Lower lobe of right lung (tissue), 2 donors: ENCODE data around the gene CNOT4. TPM values are rescaled to one million over a fixed set of nuclear protein-coding genes. Genes with fewer than 3 reads are reported as not detected.

Experiments used
- ATAC-seq, 2 donors: fragments of 200-7000 bp; cut with Tn5 transposase; one replicate each; pipeline ENCODE4 v1.9.1; 2020 to 2022; ENCODE audit warnings: mild to moderate bottlenecking in 2 of 2, moderate library complexity in 2 of 2
- DNase-seq: peaks from one replicate; pipeline ENCODE4 v3.0.0-alpha.2; 2020
- H3K27ac ChIP-seq: fragments of 200-600 bp; one replicate; pipeline ENCODE4 v1.8.0; 2022
- H3K27me3 ChIP-seq: fragments of 200-600 bp; one replicate; pipeline ENCODE4 v1.8.0; 2022; ENCODE audit warnings: low read depth
- H3K36me3 ChIP-seq: fragments of 200-600 bp; one replicate; pipeline ENCODE4 v1.8.0; 2022; ENCODE audit warnings: mild to moderate bottlenecking
- H3K4me1 ChIP-seq: fragments of 200-600 bp; one replicate; pipeline ENCODE4 v1.8.0; 2022
- H3K4me3 ChIP-seq: fragments of 200-600 bp; one replicate; pipeline ENCODE4 v1.8.0; 2022; ENCODE audit warnings: mild to moderate bottlenecking
- H3K9me3 ChIP-seq: fragments of 200-600 bp; one replicate; pipeline ENCODE4 v1.8.0; 2022
- intact Hi-C: fragments of 100-400 bp; cut with DNase I; formaldehyde crosslinking; loops from one replicate; pipeline ENCODE4 v1.11.0; 2022
- total RNA-seq: library from RNA; stranded (reverse); fragmentation: NEBNext Ultra II Directional; extraction: Animal tissue kit (Norgen Biotek cat#: 25700); gene quantifications from one replicate; pipeline ENCODE4 v1.2.1, GENCODE V29; 2021
- TF ChIP-seq, protein P1 (sequence below): fragments of 200-600 bp; IDR thresholded peaks from one replicate; pipeline ENCODE4 v1.8.0; 2022; ENCODE audit warnings: antibody characterized with exemption, mild to moderate bottlenecking
- donor health status: DM: no; HTN: yes; CAD: no; lungs with severe emphysema.

The CNOT4 gene
- total RNA-seq, 1 donor from 2014 or later: 28.0 TPM

DNA sequence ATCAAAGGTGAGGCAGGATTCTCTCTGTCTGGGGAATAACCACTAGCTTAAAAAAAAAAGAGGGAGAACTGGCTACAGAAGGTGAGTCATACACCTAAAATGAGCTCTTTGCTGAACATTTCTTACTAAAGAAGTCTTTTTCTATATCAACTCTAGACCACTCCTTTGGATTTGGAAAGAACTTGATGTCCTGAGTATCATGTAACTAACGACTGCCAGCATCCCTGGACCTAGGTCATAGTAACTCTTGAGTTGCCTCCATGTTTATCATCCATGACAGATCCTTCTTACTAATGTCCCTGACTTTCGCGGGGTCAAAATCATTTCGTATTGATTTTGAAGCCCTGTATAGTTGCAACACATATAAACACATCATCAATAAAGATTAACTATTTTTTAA lies 89.1 kb downstream of the CNOT4 start:
- TF ChIP-seq, protein P1, sequence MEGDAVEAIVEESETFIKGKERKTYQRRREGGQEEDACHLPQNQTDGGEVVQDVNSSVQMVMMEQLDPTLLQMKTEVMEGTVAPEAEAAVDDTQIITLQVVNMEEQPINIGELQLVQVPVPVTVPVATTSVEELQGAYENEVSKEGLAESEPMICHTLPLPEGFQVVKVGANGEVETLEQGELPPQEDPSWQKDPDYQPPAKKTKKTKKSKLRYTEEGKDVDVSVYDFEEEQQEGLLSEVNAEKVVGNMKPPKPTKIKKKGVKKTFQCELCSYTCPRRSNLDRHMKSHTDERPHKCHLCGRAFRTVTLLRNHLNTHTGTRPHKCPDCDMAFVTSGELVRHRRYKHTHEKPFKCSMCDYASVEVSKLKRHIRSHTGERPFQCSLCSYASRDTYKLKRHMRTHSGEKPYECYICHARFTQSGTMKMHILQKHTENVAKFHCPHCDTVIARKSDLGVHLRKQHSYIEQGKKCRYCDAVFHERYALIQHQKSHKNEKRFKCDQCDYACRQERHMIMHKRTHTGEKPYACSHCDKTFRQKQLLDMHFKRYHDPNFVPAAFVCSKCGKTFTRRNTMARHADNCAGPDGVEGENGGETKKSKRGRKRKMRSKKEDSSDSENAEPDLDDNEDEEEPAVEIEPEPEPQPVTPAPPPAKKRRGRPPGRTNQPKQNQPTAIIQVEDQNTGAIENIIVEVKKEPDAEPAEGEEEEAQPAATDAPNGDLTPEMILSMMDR: no peak
- intact Hi-C loops: no loop called here
- Histone ChIP-seq H3K9me3 (no peaks in the 10 kb centered on the region), H3K27ac (no peak overlapping the region), H3K36me3 (peaks cover 25% of the 10 kb centered on the region), H3K27me3 (no peaks in the 10 kb centered on the region), H3K4me3 (no peak overlapping the region), H3K4me1 (no peaks in the 10 kb centered on the region)
- no peak for ATAC-seq
- no peak for DNase-seq

DNA sequence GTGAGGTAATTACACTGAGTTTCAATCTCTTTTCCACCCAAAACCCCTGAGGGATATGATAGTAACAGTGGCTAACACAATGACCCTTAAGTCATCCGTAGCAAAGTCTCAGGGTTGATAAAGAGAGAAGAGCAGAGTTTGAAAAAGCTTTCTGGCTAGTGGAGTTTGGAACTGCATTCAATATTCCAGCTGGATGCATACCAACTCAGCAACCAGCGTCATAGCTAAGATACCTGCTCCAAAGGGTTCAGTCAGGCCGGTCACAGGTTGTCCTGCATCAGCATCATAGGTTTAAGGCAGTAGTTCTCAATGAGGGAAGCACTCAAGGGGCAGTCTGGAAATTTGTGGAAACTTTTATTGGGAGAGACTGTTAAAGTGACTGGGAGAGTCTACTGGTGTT lies 93.5 kb downstream of the CNOT4 start:
- TF ChIP-seq, protein P1: no peak
- Histone ChIP-seq H3K9me3 (no peaks in the 10 kb centered on the region), H3K27me3 (no peaks in the 10 kb centered on the region), H3K27ac (no peak overlapping the region), H3K36me3 (peaks cover 24% of the 10 kb centered on the region), H3K4me1 (no peaks in the 10 kb centered on the region), H3K4me3 (no peak overlapping the region)
- no peak for DNase-seq
- no peak for ATAC-seq
- intact Hi-C loops: no loop called here

DNA sequence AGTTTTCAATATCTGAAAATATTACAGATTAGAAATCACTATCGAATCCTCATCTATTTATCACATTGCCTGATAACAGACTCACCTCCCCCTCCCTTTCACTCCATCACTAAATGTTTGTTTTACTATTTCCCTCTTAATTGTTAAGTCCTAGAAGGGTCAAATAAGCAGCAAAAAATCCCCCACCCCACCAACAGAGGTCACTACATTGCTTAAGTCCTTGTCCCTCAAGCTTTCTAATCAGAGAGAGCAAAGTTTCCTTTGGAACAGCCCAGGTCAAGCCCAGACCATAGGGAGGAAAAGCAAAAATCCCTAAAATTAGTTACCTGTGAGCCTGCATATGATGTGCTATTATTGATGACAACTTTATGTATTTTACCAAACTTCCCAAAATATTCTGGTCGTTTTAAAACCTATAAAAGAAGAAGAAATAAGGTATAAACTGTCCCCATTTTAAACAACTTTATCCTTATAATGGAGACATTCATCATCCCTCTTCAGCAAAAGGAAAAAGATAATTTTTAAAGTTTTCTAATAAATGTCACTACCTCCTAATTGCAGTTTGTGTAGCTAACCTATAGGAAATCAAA lies 95.0 kb downstream of the CNOT4 start:
- peaks cover 21% of the 10 kb centered on the region for H3K36me3 ChIP-seq
- H3K4me1 ChIP-seq: no peaks in the 10 kb centered on the region
- ATAC-seq (peak; percentile 43 to 73), DNase-seq (no peak)
- H3K27ac ChIP-seq: no peak overlapping the region
- TF ChIP-seq, protein P1: peak; percentile 49
- intact Hi-C loops: no loop called here
- H3K27me3 ChIP-seq: no peaks in the 10 kb centered on the region
- no peak overlapping the region for H3K4me3 ChIP-seq
- H3K9me3 ChIP-seq: no peaks in the 10 kb centered on the region

DNA sequence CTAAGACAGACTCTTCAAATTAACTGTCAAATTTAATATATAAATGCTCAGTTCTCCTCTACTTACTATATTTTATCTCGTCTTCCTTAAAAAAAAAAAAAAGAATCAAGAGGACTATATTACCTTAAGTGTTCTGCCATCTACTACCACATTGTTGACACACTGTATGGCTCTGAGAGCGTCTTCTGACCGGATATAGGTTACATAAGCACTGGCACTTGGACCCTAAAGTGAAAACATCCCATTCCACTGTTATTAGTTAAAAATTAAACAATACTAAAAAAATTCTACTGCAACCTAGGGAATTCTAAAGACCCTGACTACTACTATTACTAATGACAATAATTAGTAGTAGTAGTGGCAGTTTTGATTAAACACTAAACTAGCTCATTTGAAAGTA lies 95.7 kb downstream of the CNOT4 start:
- Histone ChIP-seq H3K9me3 (no peaks in the 10 kb centered on the region), H3K4me3 (no peak overlapping the region), H3K27me3 (no peaks in the 10 kb centered on the region), H3K36me3 (peaks cover 21% of the 10 kb centered on the region), H3K27ac (no peak overlapping the region), H3K4me1 (no peaks in the 10 kb centered on the region)
- DNase-seq (no peak), ATAC-seq (no peak)
- TF ChIP-seq, protein P1: no peak
- intact Hi-C loops: no loop called here

DNA sequence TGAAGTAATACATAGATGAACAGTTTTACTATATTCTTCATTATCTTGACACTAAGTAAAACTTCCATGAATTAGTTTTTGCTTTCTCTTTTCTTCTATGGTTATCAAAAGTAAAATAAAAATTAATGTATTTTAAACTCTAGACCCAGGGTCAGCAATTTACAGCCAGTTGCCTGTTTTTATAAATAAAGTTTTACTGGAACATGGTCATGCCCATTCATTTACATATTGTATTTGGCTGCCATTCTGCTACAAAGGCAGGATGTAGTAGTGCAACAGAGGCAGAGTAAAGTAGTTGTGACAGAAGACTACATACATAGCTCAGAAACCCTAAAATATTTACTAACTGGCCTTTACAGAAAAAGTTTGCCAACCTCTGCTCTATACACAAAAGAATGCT lies 98.8 kb downstream of the CNOT4 start:
- Histone ChIP-seq H3K27ac (no peak overlapping the region), H3K4me1 (no peaks in the 10 kb centered on the region), H3K9me3 (no peaks in the 10 kb centered on the region), H3K4me3 (no peak overlapping the region), H3K36me3 (peaks cover 14% of the 10 kb centered on the region), H3K27me3 (no peaks in the 10 kb centered on the region)
- no peak for DNase-seq
- intact Hi-C loops: no loop called here
- TF ChIP-seq, protein P1: no peak
- ATAC-seq: no peak
